SK-N-MC (cell line): Measurements from ENCODE around the gene DUSP16.

Experiments
- DNase-seq: peaks from one replicate; pipeline ENCODE4 v3.0.0-alpha.2; 2011; ENCODE audit warnings: low read depth, low spot score
- H3K27ac ChIP-seq: fragments of 200-600 bp; sonication (generic); 2 replicates; pipeline ENCODE4 v1.5.1; 2016; ENCODE audit warnings: mixed run types
- H3K36me3 ChIP-seq: fragments of 200-600 bp; sonication (generic); 2 replicates; pipeline ENCODE4 v1.6.1; 2017; ENCODE audit warnings: antibody characterized with exemption, low read length, mixed read lengths; ENCODE audit not compliant: insufficient read depth
- H3K4me3 ChIP-seq: fragments of 200-600 bp; sonication (generic); 2 replicates; pipeline ENCODE4 v1.5.1; 2016
- H3K9ac ChIP-seq: fragments of 200-600 bp; sonication (generic); 2 replicates; pipeline ENCODE4 v1.8.0; 2017; ENCODE audit warnings: mixed run types, mixed read lengths; ENCODE audit not compliant: insufficient read length
- H3K9me3 ChIP-seq: fragments of 200-600 bp; sonication (generic); 2 replicates; pipeline ENCODE4 v1.6.1; 2017; ENCODE audit warnings: low read depth, mild to moderate bottlenecking, antibody characterized with exemption, low read length, moderate library complexity, mixed read lengths
- EZH2 ChIP-seq: fragments of 200-600 bp; sonication (generic); IDR thresholded peaks from one replicate; pipeline ENCODE4 v1.6.1; 2017; ENCODE audit warnings: antibody characterized with exemption
- FOXP2 ChIP-seq: optimal IDR thresholded peaks from 2 replicates; pipeline ENCODE3; 2011; ENCODE audit warnings: mild to moderate bottlenecking, moderate library complexity; ENCODE audit not compliant: insufficient read depth; ENCODE audit errors: extremely low read length, control extremely low read depth
- POLR2AphosphoS5 ChIP-seq: IDR thresholded peaks from 2 replicates; pipeline ENCODE4 v1.6.1; 2012; ENCODE audit warnings: mild to moderate bottlenecking, low read depth, low read length, borderline replicate concordance

Gene DUSP16

GRCh38 chr12:12445882-12446181, 116.8 kb downstream of the DUSP16 start:
- Histone ChIP-seq H3K36me3 (no peaks in the 10 kb centered on the region), H3K9ac (no peak overlapping the region), H3K27ac (no peak overlapping the region), H3K9me3 (no peaks in the 10 kb centered on the region), H3K4me3 (no peak overlapping the region)
- no peak for DNase-seq
- no peak for TF ChIP-seq FOXP2
- no peak for TF ChIP-seq POLR2AphosphoS5
- no peak for TF ChIP-seq EZH2

- H3K27ac ChIP-seq, result no peak overlapping the region
- no peaks in the 10 kb centered on the region for H3K9me3 ChIP-seq
- H3K4me3 ChIP-seq, result no peak overlapping the region
- no peaks in the 10 kb centered on the region for H3K36me3 ChIP-seq
- no peak for DNase-seq
- TF ChIP-seq POLR2AphosphoS5, result no peak
- TF ChIP-seq EZH2, result no peak
- TF ChIP-seq FOXP2, result no peak
- no peak overlapping the region for H3K9ac ChIP-seq
Observed at GRCh38 chr12:12445165-12445881, 117.3 kb downstream of the DUSP16 start.

GRCh38 chr12:12443431-12443878, 119.2 kb downstream of the DUSP16 start:
- H3K9ac ChIP-seq, result no peak overlapping the region
- TF ChIP-seq POLR2AphosphoS5 (no peak), FOXP2 (no peak), EZH2 (no peak)
- H3K36me3 ChIP-seq, result no peaks in the 10 kb centered on the region
- no peak overlapping the region for H3K4me3 ChIP-seq
- DNase-seq, result no peak
- H3K9me3 ChIP-seq, result no peaks in the 10 kb centered on the region
- no peak overlapping the region for H3K27ac ChIP-seq

GRCh38 chr12:12442548-12443071, 120.1 kb downstream of the DUSP16 start:
- Histone ChIP-seq H3K4me3 (no peak overlapping the region), H3K36me3 (no peaks in the 10 kb centered on the region), H3K27ac (no peak overlapping the region), H3K9ac (no peak overlapping the region), H3K9me3 (no peaks in the 10 kb centered on the region)
- no peak for TF ChIP-seq POLR2AphosphoS5
- TF ChIP-seq EZH2, result no peak
- TF ChIP-seq FOXP2, result no peak
- no peak for DNase-seq

GRCh38 chr12:12441843-12442461, 120.7 kb downstream of the DUSP16 start:
- no peak overlapping the region for H3K27ac ChIP-seq
- DNase-seq, result no peak
- TF ChIP-seq FOXP2 (no peak), EZH2 (no peak), POLR2AphosphoS5 (no peak)
- H3K9me3 ChIP-seq, result no peaks in the 10 kb centered on the region
- no peak overlapping the region for H3K9ac ChIP-seq
- peaks cover under 1% of the 10 kb centered on the region; the same call in 1 of the 2 replicates for H3K36me3 ChIP-seq
- H3K4me3 ChIP-seq, result no peak overlapping the region

DNA sequence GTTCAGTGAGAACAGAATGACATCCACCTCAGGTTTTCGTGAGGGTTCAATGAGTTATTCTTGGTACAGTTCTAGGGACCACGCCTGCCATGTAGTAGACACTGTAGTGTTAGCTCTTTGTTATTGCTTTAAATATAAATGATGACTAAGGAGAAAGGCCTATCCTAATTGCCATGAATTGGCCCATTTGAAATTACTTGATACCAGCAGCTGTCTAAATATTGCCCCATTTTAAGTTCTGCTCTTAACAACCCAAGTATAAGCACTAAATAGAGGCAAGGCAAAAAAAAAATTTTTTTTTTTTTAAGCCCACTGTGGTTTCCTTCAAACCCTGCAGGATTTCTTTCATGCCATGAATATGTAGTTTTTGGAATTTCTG, 121.2 kb downstream of the DUSP16 start:
- DNase-seq, result no peak
- Histone ChIP-seq H3K36me3 (peaks cover 4% of the 10 kb centered on the region; the same call in 1 of the 2 replicates), H3K9me3 (no peaks in the 10 kb centered on the region), H3K4me3 (no peak overlapping the region), H3K27ac (no peak overlapping the region), H3K9ac (no peak overlapping the region)
- TF ChIP-seq EZH2, result no peak
- TF ChIP-seq FOXP2, result no peak
- no peak for TF ChIP-seq POLR2AphosphoS5

DNA sequence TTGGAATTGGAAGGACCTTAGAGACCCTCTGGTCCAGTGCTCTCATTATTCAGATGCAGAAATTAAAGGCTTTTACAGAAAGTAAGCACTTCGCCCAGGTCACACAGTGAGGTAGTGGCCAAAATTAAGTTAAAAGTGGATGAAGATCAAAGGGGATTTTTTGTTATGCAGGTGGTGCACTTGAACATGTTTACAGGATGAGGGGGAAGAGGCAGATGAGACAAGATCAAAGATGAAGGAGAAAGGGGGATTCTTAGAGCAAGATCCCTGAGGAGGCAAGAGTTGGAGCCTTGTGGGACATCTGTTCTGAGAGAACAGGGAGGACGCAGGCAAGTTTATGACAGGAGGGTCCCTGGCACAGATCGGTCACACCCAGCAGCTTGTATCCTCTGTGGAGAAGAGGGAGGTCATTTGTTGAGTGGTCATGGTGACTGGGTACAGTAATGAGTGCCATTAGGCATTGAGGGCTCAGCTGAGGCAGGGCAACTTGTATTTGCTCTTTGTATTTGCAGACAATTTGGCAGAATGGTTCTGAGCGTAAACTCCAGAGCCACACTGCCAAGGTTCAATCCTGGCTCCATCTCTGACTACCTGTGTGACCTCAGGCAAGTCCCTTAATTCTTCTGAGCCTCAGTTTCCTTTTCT, 121.8 kb downstream of the DUSP16 start:
- H3K9ac ChIP-seq, result no peak overlapping the region

GRCh38 chr12:12439636-12440035, 123.0 kb downstream of the DUSP16 start:
- no peak for TF ChIP-seq FOXP2
- no peak for TF ChIP-seq EZH2
- no peak for TF ChIP-seq POLR2AphosphoS5
- Histone ChIP-seq H3K36me3 (peaks cover 4% of the 10 kb centered on the region; the same call in 1 of the 2 replicates), H3K27ac (no peak overlapping the region), H3K9me3 (no peaks in the 10 kb centered on the region), H3K9ac (no peak overlapping the region), H3K4me3 (no peak overlapping the region)
- no peak for DNase-seq

More for the DNA sequence above, 121.8 kb downstream of the DUSP16 start:
- Histone ChIP-seq H3K36me3 (peaks cover 4% of the 10 kb centered on the region; the same call in 1 of the 2 replicates), H3K27ac (no peak overlapping the region), H3K9me3 (no peaks in the 10 kb centered on the region), H3K4me3 (no peak overlapping the region)
- TF ChIP-seq EZH2, result no peak
- TF ChIP-seq POLR2AphosphoS5, result no peak
- no peak for TF ChIP-seq FOXP2
- no peak for DNase-seq
